CD8-positive, alpha-beta memory T cell (primary cell): ENCODE results near the gene TOX2. TPM values are rescaled to one million over a fixed set of nuclear protein-coding genes. Genes with fewer than 3 reads are reported as not detected.

Source experiments
- CTCF ChIA-PET: fragments of 350-600 bp; sonication (Branson Sonifier 250); formaldehyde crosslinking; loops from one replicate; lab custom pipeline; 2021; ENCODE audit warnings: antibody characterized with exemption; lab: Charles Lee
- POLR2A ChIA-PET: fragments of 350-600 bp; sonication (Branson Sonifier 250); formaldehyde crosslinking; loops from one replicate; lab custom pipeline; 2021; ENCODE audit warnings: antibody characterized with exemption; lab: Charles Lee
- DNase-seq, 5 donors: peaks; one replicate each; pipeline versions ENCODE4 v3.0.0 to v3.0.0-alpha.2; 2020 to 2022; ENCODE audit warnings: mixed read lengths in 1 of 5
- H3K27ac ChIP-seq: one replicate; pipeline ENCODE4 v1.7.0; 2013; ENCODE audit warnings: low read depth, mild to moderate bottlenecking, low read length, moderate library complexity
- H3K27me3 ChIP-seq: 2 replicates; pipeline ENCODE4 v1.7.0; 2013; ENCODE audit warnings: low read length, mild to moderate bottlenecking; ENCODE audit not compliant: insufficient read depth, poor library complexity, severe bottlenecking
- H3K36me3 ChIP-seq: 2 replicates; pipeline ENCODE4 v1.7.0; 2013; ENCODE audit warnings: mild to moderate bottlenecking, low read length, moderate library complexity; ENCODE audit not compliant: insufficient read depth
- H3K4me1 ChIP-seq: 2 replicates; pipeline ENCODE4 v1.7.0; 2013; ENCODE audit warnings: mild to moderate bottlenecking, low read length, moderate library complexity; ENCODE audit not compliant: insufficient read depth
- H3K4me3 ChIP-seq: 2 replicates; pipeline ENCODE4 v1.7.0; 2013; ENCODE audit warnings: mild to moderate bottlenecking, low read length
- H3K9me3 ChIP-seq: 2 replicates; pipeline ENCODE4 v1.7.0; 2013; ENCODE audit warnings: mild to moderate bottlenecking, low read length
- H3K27ac Mint-ChIP-seq, 8 donors: one replicate each; pipeline ENCODE4 v1.8.0; 2020 to 2021; ENCODE audit warnings: mixed read lengths in 8 of 8, mild to moderate bottlenecking in 6 of 8, inconsistent platforms in 3 of 8, moderate library complexity in 3 of 8
- H3K27me3 Mint-ChIP-seq, 2 donors: one replicate each; pipeline ENCODE4 v1.8.0; 2020 to 2021; ENCODE audit warnings: mixed read lengths in 2 of 2, mild to moderate bottlenecking in 1 of 2, moderate library complexity in 1 of 2
- H3K36me3 Mint-ChIP-seq, 3 donors: one replicate each; pipeline ENCODE4 v1.8.0; 2020 to 2021; ENCODE audit warnings: mixed read lengths in 3 of 3, inconsistent platforms in 1 of 3, mild to moderate bottlenecking in 1 of 3
- H3K4me1 Mint-ChIP-seq, 3 donors: one replicate each; pipeline ENCODE4 v1.8.0; 2020 to 2021; ENCODE audit warnings: mixed read lengths in 3 of 3, inconsistent platforms in 1 of 3, mild to moderate bottlenecking in 1 of 3
- H3K4me3 Mint-ChIP-seq, 7 donors: one replicate each; pipeline ENCODE4 v1.8.0; 2020 to 2021; ENCODE audit warnings: mixed read lengths in 7 of 7, mild to moderate bottlenecking in 6 of 7, moderate library complexity in 4 of 7, inconsistent platforms in 2 of 7
- H3K9me3 Mint-ChIP-seq, 5 donors: one replicate each; pipeline ENCODE4 v1.8.0; 2020 to 2022; ENCODE audit warnings: mixed read lengths in 5 of 5, mild to moderate bottlenecking in 3 of 5, moderate library complexity in 2 of 5, inconsistent platforms in 1 of 5
- polyA plus RNA-seq: library from polyadenylated mRNA; unstranded; fragments of 300-500 nt; fragmentation: Illumina TruSeq; gene quantifications from one replicate; pipeline ENCODE4 v1.2.3, GENCODE V29; 2021
- total RNA-seq, 2 experiments: library from RNA; stranded (reverse); gene quantifications; one replicate each; pipeline ENCODE4 v1.2.3, GENCODE V29; 2021

TOX2 gene
- total and polyA plus RNA-seq, 3 experiments from 2014 or later: 0.35 to 1.2 (median 0.39) TPM

- CTCF ChIA-PET: interaction anchor here (0.7 kb wide), 1 partner anchor 111 kb away, joined by 3 read pairs; no protein-coding TSS in a partner anchor
- no peaks in the 10 kb centered on the region for H3K36me3 ChIP-seq
- Mint-ChIP-seq H3K9me3 (no peaks in the 10 kb centered on the region), H3K4me3 (no peak overlapping the region), H3K27ac (no peak overlapping the region), H3K4me1 (peaks cover 0 to 6% (median 3%) of the 10 kb centered on the region in 3 donors), H3K36me3 (no peaks in the 10 kb centered on the region), H3K27me3 (peaks cover 6 to 37% of the 10 kb centered on the region in 2 donors)
- no peaks in the 10 kb centered on the region for H3K4me1 ChIP-seq
- H3K27ac ChIP-seq: no peak overlapping the region
- no peaks in the 10 kb centered on the region for H3K27me3 ChIP-seq
- POLR2A ChIA-PET: no interaction called here
- no peaks in the 10 kb centered on the region for H3K9me3 ChIP-seq
- DNase-seq: no peak
- no peak overlapping the region for H3K4me3 ChIP-seq
Observed at GRCh38 chr20:44002861-44003260, 88.2 kb downstream of the TOX2 start.

- H3K4me1 ChIP-seq: no peaks in the 10 kb centered on the region
- H3K4me3 ChIP-seq: no peak overlapping the region
- H3K27ac ChIP-seq: no peak overlapping the region
- peaks cover 0 to 6% (median 3%) of the 10 kb centered on the region in 3 donors for H3K4me1 Mint-ChIP-seq
- H3K9me3 ChIP-seq: no peaks in the 10 kb centered on the region
- H3K27ac Mint-ChIP-seq: no peak overlapping the region
- ChIA-PET CTCF (interaction anchor here (0.7 kb wide), 1 partner anchor 111 kb away, joined by 3 read pairs; no protein-coding TSS in a partner anchor), POLR2A (no interaction called here)
- no peaks in the 10 kb centered on the region for H3K36me3 Mint-ChIP-seq
- no peaks in the 10 kb centered on the region for H3K9me3 Mint-ChIP-seq
- peaks cover 6 to 37% of the 10 kb centered on the region in 2 donors for H3K27me3 Mint-ChIP-seq
- H3K4me3 Mint-ChIP-seq: no peak overlapping the region
- DNase-seq: no peak
- H3K36me3 ChIP-seq: no peaks in the 10 kb centered on the region
- no peaks in the 10 kb centered on the region for H3K27me3 ChIP-seq
Observed at GRCh38 chr20:44003609-44004008, 89.0 kb downstream of the TOX2 start.

GRCh38 chr20:44004306-44004915 is 89.8 kb downstream of the TOX2 start:
- Mint-ChIP-seq H3K4me3 (no peak overlapping the region), H3K27ac (no peak overlapping the region), H3K9me3 (no peaks in the 10 kb centered on the region), H3K36me3 (no peaks in the 10 kb centered on the region), H3K4me1 (peaks cover 0 to 6% (median 3%) of the 10 kb centered on the region in 3 donors), H3K27me3 (peaks cover 6 to 37% of the 10 kb centered on the region in 2 donors)
- DNase-seq: no peak
- CTCF ChIA-PET: no interaction called here
- Histone ChIP-seq H3K27ac (no peak overlapping the region), H3K4me3 (no peak overlapping the region), H3K4me1 (no peaks in the 10 kb centered on the region), H3K27me3 (no peaks in the 10 kb centered on the region), H3K36me3 (no peaks in the 10 kb centered on the region), H3K9me3 (no peaks in the 10 kb centered on the region)
- POLR2A ChIA-PET: no interaction called here

GRCh38 chr20:44005661-44006060 is 91.0 kb downstream of the TOX2 start:
- H3K9me3 Mint-ChIP-seq: no peaks in the 10 kb centered on the region
- Histone ChIP-seq H3K9me3 (no peaks in the 10 kb centered on the region), H3K4me1 (peaks cover 3% of the 10 kb centered on the region), H3K27me3 (no peaks in the 10 kb centered on the region), H3K27ac (no peak overlapping the region), H3K36me3 (no peaks in the 10 kb centered on the region), H3K4me3 (no peak overlapping the region)
- H3K27me3 Mint-ChIP-seq: peaks cover 6 to 26% of the 10 kb centered on the region in 2 donors
- no peak for DNase-seq
- H3K36me3 Mint-ChIP-seq: no peaks in the 10 kb centered on the region
- H3K4me1 Mint-ChIP-seq: peaks cover 3 to 11% (median 4%) of the 10 kb centered on the region in 3 donors
- no peak overlapping the region for H3K27ac Mint-ChIP-seq
- CTCF ChIA-PET: no interaction called here
- H3K4me3 Mint-ChIP-seq: no peak overlapping the region
- POLR2A ChIA-PET: no interaction called here

GRCh38 chr20:44006126-44006525 is 91.5 kb downstream of the TOX2 start:
- H3K27me3 ChIP-seq: no peaks in the 10 kb centered on the region
- H3K4me1 ChIP-seq: peaks cover 8% of the 10 kb centered on the region
- no peak overlapping the region for H3K4me3 ChIP-seq
- ChIA-PET CTCF (no interaction called here), POLR2A (no interaction called here)
- H3K9me3 ChIP-seq: no peaks in the 10 kb centered on the region
- Mint-ChIP-seq H3K4me3 (no peak overlapping the region), H3K27ac (no peak overlapping the region), H3K4me1 (peaks cover 7 to 16% (median 9%) of the 10 kb centered on the region in 3 donors), H3K27me3 (peaks cover 9 to 27% of the 10 kb centered on the region in 2 donors), H3K9me3 (no peaks in the 10 kb centered on the region), H3K36me3 (no peaks in the 10 kb centered on the region)
- no peak for DNase-seq
- H3K36me3 ChIP-seq: no peaks in the 10 kb centered on the region
- no peak overlapping the region for H3K27ac ChIP-seq

GRCh38 chr20:44006578-44006977 is 91.9 kb downstream of the TOX2 start:
- no peak overlapping the region for H3K4me3 ChIP-seq
- Mint-ChIP-seq H3K36me3 (no peaks in the 10 kb centered on the region), H3K4me1 (peaks cover 10 to 18% (median 14%) of the 10 kb centered on the region in 3 donors), H3K4me3 (no peak overlapping the region), H3K9me3 (no peaks in the 10 kb centered on the region), H3K27ac (no peak overlapping the region), H3K27me3 (peaks cover 11 to 27% of the 10 kb centered on the region in 2 donors)
- peaks cover 12% of the 10 kb centered on the region for H3K4me1 ChIP-seq
- no peaks in the 10 kb centered on the region for H3K9me3 ChIP-seq
- ChIA-PET POLR2A (no interaction called here), CTCF (interaction anchor here (1.4 kb wide), 1 partner anchor 23 kb away, joined by 3 read pairs; no protein-coding TSS in a partner anchor)
- H3K27me3 ChIP-seq: no peaks in the 10 kb centered on the region
- H3K36me3 ChIP-seq: no peaks in the 10 kb centered on the region
- no peak overlapping the region for H3K27ac ChIP-seq
- no peak for DNase-seq

GRCh38 chr20:44008806-44009678 is 94.4 kb downstream of the TOX2 start:
- ChIA-PET CTCF (no interaction called here), POLR2A (no interaction called here)
- no peaks in the 10 kb centered on the region for H3K36me3 Mint-ChIP-seq

GRCh38 chr20:44009679-44009992 is 95.0 kb downstream of the TOX2 start:
- peaks cover 20 to 25% (median 23%) of the 10 kb centered on the region in 3 donors for H3K4me1 Mint-ChIP-seq

More at GRCh38 chr20:44008806-44009678, 94.4 kb downstream of the TOX2 start:
- H3K36me3 ChIP-seq: no peaks in the 10 kb centered on the region
- H3K27ac ChIP-seq: no peak overlapping the region
- Mint-ChIP-seq H3K27me3 (peaks cover 14 to 17% of the 10 kb centered on the region in 2 donors), H3K27ac (no peak overlapping the region), H3K9me3 (no peaks in the 10 kb centered on the region), H3K4me3 (no peak overlapping the region), H3K4me1 (peaks cover 20 to 25% (median 23%) of the 10 kb centered on the region in 3 donors)
- peaks cover 19% of the 10 kb centered on the region for H3K4me1 ChIP-seq
- H3K27me3 ChIP-seq: no peaks in the 10 kb centered on the region
- DNase-seq: no peak
- no peak overlapping the region for H3K4me3 ChIP-seq
- no peaks in the 10 kb centered on the region for H3K9me3 ChIP-seq

More at GRCh38 chr20:44009679-44009992, 95.0 kb downstream of the TOX2 start:
- Histone ChIP-seq H3K9me3 (no peaks in the 10 kb centered on the region), H3K4me3 (no peak overlapping the region), H3K36me3 (no peaks in the 10 kb centered on the region), H3K27me3 (no peaks in the 10 kb centered on the region), H3K4me1 (peaks cover 19% of the 10 kb centered on the region), H3K27ac (no peak overlapping the region)
- Mint-ChIP-seq H3K9me3 (no peaks in the 10 kb centered on the region), H3K4me3 (no peak overlapping the region), H3K27me3 (peaks cover 13 to 19% of the 10 kb centered on the region in 2 donors), H3K27ac (no peak overlapping the region), H3K36me3 (no peaks in the 10 kb centered on the region)
- ChIA-PET POLR2A (no interaction called here), CTCF (no interaction called here)
- no peak for DNase-seq
